Measurements from ENCODE around the gene CTDSP2. TPM values are rescaled to one million over a fixed set of nuclear protein-coding genes. Genes with fewer than 3 reads are reported as not detected.
A peak's percentile ranks its signal among the peaks of the same experiment; 100 is the strongest.

Gene CTDSP2
- total RNA-seq, 1 donor from 2014 or later, result 83.2 TPM

GRCh38 chr12:57796996-57797395, 49.5 kb downstream of the CTDSP2 start:
- Mint-ChIP-seq H3K9me3 (no peaks in the 10 kb centered on the region), H3K27me3 (ENCODE audit: low read depth) (no peaks in the 10 kb centered on the region), H3K4me1 (no peaks in the 10 kb centered on the region), H3K36me3 (ENCODE audit: low read depth) (peaks cover 2% of the 10 kb centered on the region), H3K27ac (ENCODE audit: unreplicated experiment) (no peak overlapping the region), H3K4me3 (no peak overlapping the region)
- TF ChIP-seq, protein P1, sequence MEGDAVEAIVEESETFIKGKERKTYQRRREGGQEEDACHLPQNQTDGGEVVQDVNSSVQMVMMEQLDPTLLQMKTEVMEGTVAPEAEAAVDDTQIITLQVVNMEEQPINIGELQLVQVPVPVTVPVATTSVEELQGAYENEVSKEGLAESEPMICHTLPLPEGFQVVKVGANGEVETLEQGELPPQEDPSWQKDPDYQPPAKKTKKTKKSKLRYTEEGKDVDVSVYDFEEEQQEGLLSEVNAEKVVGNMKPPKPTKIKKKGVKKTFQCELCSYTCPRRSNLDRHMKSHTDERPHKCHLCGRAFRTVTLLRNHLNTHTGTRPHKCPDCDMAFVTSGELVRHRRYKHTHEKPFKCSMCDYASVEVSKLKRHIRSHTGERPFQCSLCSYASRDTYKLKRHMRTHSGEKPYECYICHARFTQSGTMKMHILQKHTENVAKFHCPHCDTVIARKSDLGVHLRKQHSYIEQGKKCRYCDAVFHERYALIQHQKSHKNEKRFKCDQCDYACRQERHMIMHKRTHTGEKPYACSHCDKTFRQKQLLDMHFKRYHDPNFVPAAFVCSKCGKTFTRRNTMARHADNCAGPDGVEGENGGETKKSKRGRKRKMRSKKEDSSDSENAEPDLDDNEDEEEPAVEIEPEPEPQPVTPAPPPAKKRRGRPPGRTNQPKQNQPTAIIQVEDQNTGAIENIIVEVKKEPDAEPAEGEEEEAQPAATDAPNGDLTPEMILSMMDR (conservative IDR thresholded peaks at IDR 0.05), result no peak
- DNase-seq (ENCODE audit: low read depth, low spot score), result no peak

DNA sequence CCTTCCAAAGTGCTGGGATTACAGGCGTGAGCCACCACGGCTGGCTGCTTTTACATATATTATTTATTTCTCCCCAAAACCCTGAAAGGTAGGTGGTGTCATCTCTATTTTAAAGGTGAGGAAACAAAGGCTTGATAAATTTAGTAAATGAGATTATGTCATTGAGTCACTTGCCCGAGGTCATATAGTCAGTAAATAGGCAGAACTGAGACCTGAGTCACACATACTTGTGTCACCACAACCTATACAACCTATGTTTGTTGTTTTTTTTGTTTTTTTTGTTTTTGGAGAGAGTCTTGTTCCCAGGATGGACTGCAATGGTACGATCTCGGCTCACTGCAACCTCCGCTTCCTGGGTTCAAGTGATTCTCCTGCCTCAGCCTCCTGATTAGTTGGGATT, 51.2 kb downstream of the CTDSP2 start:
- TF ChIP-seq, protein P1 (conservative IDR thresholded peaks at IDR 0.05), result no peak
- Mint-ChIP-seq H3K9me3 (no peaks in the 10 kb centered on the region), H3K27me3 (ENCODE audit: low read depth) (no peaks in the 10 kb centered on the region), H3K4me1 (no peaks in the 10 kb centered on the region), H3K27ac (ENCODE audit: unreplicated experiment) (no peak overlapping the region), H3K4me3 (no peak overlapping the region), H3K36me3 (ENCODE audit: low read depth) (peaks cover 2% of the 10 kb centered on the region)
- DNase-seq (ENCODE audit: low read depth, low spot score), result no peak

DNA sequence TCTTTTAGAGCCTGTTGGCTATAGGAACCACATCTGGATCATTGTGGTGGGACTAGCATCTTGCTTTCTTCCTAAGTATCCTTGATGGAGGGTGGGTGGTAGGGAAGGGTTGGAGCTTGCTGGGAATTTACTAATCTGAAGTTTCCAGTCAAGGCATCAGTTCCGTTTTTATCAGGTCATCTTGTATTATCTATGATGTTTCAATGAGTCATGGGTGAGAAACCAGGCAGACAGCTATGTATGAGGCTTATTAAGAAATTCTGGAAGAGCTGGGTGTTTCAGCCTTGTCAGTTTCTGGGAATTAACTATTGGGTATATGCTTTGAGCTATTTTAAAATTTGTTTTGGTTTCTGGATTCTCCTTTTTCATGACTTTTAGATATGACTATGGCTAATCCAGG, 52.6 kb downstream of the CTDSP2 start:
- Mint-ChIP-seq H3K27me3 (ENCODE audit: low read depth) (no peaks in the 10 kb centered on the region), H3K27ac (ENCODE audit: unreplicated experiment) (no peak overlapping the region), H3K9me3 (no peaks in the 10 kb centered on the region), H3K4me3 (no peak overlapping the region), H3K36me3 (ENCODE audit: low read depth) (peaks cover 2% of the 10 kb centered on the region), H3K4me1 (no peaks in the 10 kb centered on the region)
- no peak for DNase-seq (ENCODE audit: low read depth, low spot score)
- TF ChIP-seq, protein P1 (conservative IDR thresholded peaks at IDR 0.05), result no peak

- Mint-ChIP-seq H3K27ac (ENCODE audit: unreplicated experiment) (no peak overlapping the region), H3K36me3 (ENCODE audit: low read depth) (peaks cover 7% of the 10 kb centered on the region), H3K9me3 (no peaks in the 10 kb centered on the region), H3K27me3 (ENCODE audit: low read depth) (no peaks in the 10 kb centered on the region), H3K4me1 (peaks cover 16% of the 10 kb centered on the region), H3K4me3 (peak overlapping the region; percentile 82)
- DNase-seq (ENCODE audit: low read depth, low spot score), result no peak
- TF ChIP-seq, protein P1 (conservative IDR thresholded peaks at IDR 0.05), result no peak
Observed at GRCh38 chr12:57783861-57784260, 62.7 kb downstream of the CTDSP2 start.

DNA sequence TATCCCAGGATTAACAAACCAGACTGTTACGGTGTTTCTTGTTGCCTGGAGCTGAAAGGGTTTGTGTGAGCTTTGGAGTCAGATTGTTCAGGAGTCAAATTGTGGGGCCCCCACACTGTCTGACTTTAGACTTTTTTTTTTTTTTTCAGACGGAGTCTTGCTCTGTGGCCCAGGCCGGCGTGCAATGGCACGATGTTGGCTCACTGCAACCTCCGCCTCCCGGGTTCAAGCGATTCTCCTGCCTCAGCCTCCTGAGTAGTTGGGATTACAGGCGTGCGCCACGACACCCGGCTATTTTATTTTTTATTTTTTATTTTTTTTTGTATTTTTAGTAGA, 63.1 kb downstream of the CTDSP2 start:
- DNase-seq (ENCODE audit: low read depth, low spot score), result no peak
- Mint-ChIP-seq H3K4me1 (peaks cover 16% of the 10 kb centered on the region), H3K27me3 (ENCODE audit: low read depth) (no peaks in the 10 kb centered on the region), H3K36me3 (ENCODE audit: low read depth) (peaks cover 7% of the 10 kb centered on the region), H3K27ac (ENCODE audit: unreplicated experiment) (no peak overlapping the region), H3K4me3 (peak overlapping the region; percentile 100), H3K9me3 (no peaks in the 10 kb centered on the region)
- TF ChIP-seq, protein P1 (conservative IDR thresholded peaks at IDR 0.05), result no peak

Measured in neural crest cell (in vitro differentiated cells).